ENCODE results near the gene C3orf38.

Gene C3orf38

DNA sequence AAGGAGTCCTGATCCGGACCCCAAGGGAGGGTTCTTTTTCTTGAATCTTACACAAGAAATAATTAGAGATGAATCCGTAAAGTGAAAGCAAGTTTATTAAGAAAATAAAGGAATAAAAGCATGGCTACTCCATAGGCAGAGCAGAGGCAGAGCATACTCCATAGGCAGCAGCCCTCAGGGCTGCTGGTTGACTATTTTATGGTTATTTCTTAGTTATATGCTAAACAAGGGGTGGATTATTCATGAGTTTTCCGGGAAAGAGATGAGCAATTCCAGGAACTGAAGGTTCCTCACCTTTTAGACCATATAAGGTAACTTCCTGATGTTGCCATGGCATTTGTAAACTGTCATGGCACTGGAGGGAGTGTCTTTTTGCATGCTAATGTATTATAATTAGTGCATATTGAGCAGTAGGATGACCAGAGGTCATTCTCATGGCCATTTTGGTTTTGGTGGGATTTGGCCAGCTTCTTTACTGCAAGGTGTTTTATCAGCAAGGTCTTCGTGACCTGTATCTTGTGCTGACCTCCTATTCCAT is 42.2 kb downstream of the C3orf38 start:
- no peak overlapping the region for H3K4me3 ChIP-seq (ENCODE audit: low read length)

DNA sequence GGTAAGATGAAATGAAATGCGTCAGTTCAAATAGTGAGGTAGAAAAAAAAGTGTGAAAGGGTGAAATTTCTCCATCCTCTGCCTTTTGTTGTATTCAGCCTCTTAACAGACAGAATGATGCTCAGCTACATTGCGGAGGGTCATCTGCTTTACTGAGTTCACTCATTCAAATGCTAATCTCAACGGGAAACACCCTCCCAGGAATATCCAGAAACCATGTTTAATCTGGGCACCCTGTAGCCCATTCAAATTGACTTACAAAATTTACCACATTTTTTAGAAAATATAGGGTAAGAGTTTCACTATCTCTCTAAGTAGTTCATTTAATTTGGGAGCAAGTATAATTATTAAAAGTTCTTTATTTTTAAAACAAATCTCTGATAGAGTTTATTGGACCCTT is 42.9 kb downstream of the C3orf38 start:
- no peaks in the 10 kb centered on the region for H3K79me2 ChIP-seq (ENCODE audit: low read length)
- no peaks in the 10 kb centered on the region for H3K27me3 ChIP-seq (replicated peaks; ENCODE audit: insufficient read depth, low read length)
- H3K9me2 ChIP-seq (replicated peaks; ENCODE audit: insufficient read depth, low read length): no peaks in the 10 kb centered on the region
- H3K4me2 ChIP-seq (ENCODE audit: low read depth, low read length): no peak overlapping the region
- H3K4me3 ChIP-seq (ENCODE audit: low read length): no peak overlapping the region
- no peaks in the 10 kb centered on the region for H3F3A ChIP-seq (ENCODE audit: insufficient read depth, low read length)
- H3K9ac ChIP-seq (ENCODE audit: low read length): no peak overlapping the region
- no peak overlapping the region for H2AFZ ChIP-seq (ENCODE audit: low read length)
- no peak for DNase-seq
- TF ChIP-seq EZH2phosphoT487 (IDR thresholded peaks at IDR 0.05; ENCODE audit: low read length) (no peak), EZH2 (optimal IDR thresholded peaks at IDR 0.05; ENCODE audit: low read depth, low read length) (no peak)
- TF ChIP-seq, protein P1, sequence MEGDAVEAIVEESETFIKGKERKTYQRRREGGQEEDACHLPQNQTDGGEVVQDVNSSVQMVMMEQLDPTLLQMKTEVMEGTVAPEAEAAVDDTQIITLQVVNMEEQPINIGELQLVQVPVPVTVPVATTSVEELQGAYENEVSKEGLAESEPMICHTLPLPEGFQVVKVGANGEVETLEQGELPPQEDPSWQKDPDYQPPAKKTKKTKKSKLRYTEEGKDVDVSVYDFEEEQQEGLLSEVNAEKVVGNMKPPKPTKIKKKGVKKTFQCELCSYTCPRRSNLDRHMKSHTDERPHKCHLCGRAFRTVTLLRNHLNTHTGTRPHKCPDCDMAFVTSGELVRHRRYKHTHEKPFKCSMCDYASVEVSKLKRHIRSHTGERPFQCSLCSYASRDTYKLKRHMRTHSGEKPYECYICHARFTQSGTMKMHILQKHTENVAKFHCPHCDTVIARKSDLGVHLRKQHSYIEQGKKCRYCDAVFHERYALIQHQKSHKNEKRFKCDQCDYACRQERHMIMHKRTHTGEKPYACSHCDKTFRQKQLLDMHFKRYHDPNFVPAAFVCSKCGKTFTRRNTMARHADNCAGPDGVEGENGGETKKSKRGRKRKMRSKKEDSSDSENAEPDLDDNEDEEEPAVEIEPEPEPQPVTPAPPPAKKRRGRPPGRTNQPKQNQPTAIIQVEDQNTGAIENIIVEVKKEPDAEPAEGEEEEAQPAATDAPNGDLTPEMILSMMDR (IDR thresholded peaks at IDR 0.05; ENCODE audit: low read length): no peak
- no peaks in the 10 kb centered on the region for H3K4me1 ChIP-seq (ENCODE audit: low read length)
- no peaks in the 10 kb centered on the region for H3K36me3 ChIP-seq (replicated peaks; ENCODE audit: insufficient read depth, low read length)
- no peaks in the 10 kb centered on the region for H4K20me1 ChIP-seq (ENCODE audit: insufficient read depth, low read length)
- H3K9me3 ChIP-seq (replicated peaks; ENCODE audit: insufficient read depth, low read length): no peaks in the 10 kb centered on the region
- no peak overlapping the region for H3K27ac ChIP-seq (ENCODE audit: low read length)

More for the DNA sequence above, 42.2 kb downstream of the C3orf38 start:
- no peaks in the 10 kb centered on the region for H3K4me1 ChIP-seq (ENCODE audit: low read length)
- TF ChIP-seq, protein P1 (IDR thresholded peaks at IDR 0.05; ENCODE audit: low read length): no peak
- TF ChIP-seq EZH2phosphoT487 (IDR thresholded peaks at IDR 0.05; ENCODE audit: low read length): no peak
- TF ChIP-seq EZH2 (optimal IDR thresholded peaks at IDR 0.05; ENCODE audit: low read depth, low read length): no peak
- H2AFZ ChIP-seq (ENCODE audit: low read length): no peak overlapping the region
- H3K4me2 ChIP-seq (ENCODE audit: low read depth, low read length): no peak overlapping the region
- H3K27ac ChIP-seq (ENCODE audit: low read length): no peak overlapping the region
- no peaks in the 10 kb centered on the region for H3K9me2 ChIP-seq (replicated peaks; ENCODE audit: insufficient read depth, low read length)
- no peaks in the 10 kb centered on the region for H3K27me3 ChIP-seq (replicated peaks; ENCODE audit: insufficient read depth, low read length)
- no peaks in the 10 kb centered on the region for H3K36me3 ChIP-seq (replicated peaks; ENCODE audit: insufficient read depth, low read length)
- H4K20me1 ChIP-seq (ENCODE audit: insufficient read depth, low read length): no peaks in the 10 kb centered on the region
- no peaks in the 10 kb centered on the region for H3F3A ChIP-seq (ENCODE audit: insufficient read depth, low read length)
- DNase-seq: no peak
- H3K9me3 ChIP-seq (replicated peaks; ENCODE audit: insufficient read depth, low read length): no peaks in the 10 kb centered on the region
- H3K79me2 ChIP-seq (ENCODE audit: low read length): no peaks in the 10 kb centered on the region
- no peak overlapping the region for H3K9ac ChIP-seq (ENCODE audit: low read length)

DNA sequence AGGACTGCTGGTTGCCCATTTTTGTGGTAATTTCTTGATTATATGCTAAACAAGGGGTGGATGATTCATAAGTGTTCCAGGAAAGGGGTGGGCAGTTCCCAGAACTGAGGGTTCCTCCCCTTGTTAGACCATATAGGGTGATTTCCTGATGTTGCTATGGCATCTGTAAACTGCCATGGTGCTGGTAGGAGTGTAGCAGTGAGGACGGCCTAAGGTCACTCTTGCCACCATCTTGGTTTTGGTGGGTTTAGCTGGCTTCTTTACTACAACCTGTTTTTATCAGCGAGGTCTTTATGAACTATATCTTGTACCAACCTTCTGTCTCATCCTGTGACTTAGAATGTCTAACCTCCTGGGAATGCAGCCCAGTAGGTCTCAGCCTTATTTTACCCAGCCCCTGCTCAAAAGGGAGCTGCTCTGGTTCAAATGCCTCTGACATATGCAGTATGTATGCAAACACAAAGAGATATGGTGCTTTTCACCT is 46.2 kb downstream of the C3orf38 start:
- H3K4me3 ChIP-seq (ENCODE audit: low read length): no peak overlapping the region
- TF ChIP-seq, protein P1 (IDR thresholded peaks at IDR 0.05; ENCODE audit: low read length): no peak
- TF ChIP-seq EZH2phosphoT487 (IDR thresholded peaks at IDR 0.05; ENCODE audit: low read length) (no peak), EZH2 (optimal IDR thresholded peaks at IDR 0.05; ENCODE audit: low read depth, low read length) (no peak)
- no peaks in the 10 kb centered on the region for H4K20me1 ChIP-seq (ENCODE audit: insufficient read depth, low read length)
- H3K9me3 ChIP-seq (replicated peaks; ENCODE audit: insufficient read depth, low read length): no peaks in the 10 kb centered on the region
- H3K27ac ChIP-seq (ENCODE audit: low read length): no peak overlapping the region
- H3F3A ChIP-seq (ENCODE audit: insufficient read depth, low read length): no peaks in the 10 kb centered on the region
- H2AFZ ChIP-seq (ENCODE audit: low read length): no peak overlapping the region
- H3K4me2 ChIP-seq (ENCODE audit: low read depth, low read length): no peak overlapping the region
- no peaks in the 10 kb centered on the region for H3K9me2 ChIP-seq (replicated peaks; ENCODE audit: insufficient read depth, low read length)
- no peaks in the 10 kb centered on the region for H3K4me1 ChIP-seq (ENCODE audit: low read length)
- no peak overlapping the region for H3K9ac ChIP-seq (ENCODE audit: low read length)
- no peak for DNase-seq
- H3K79me2 ChIP-seq (ENCODE audit: low read length): no peaks in the 10 kb centered on the region
- H3K27me3 ChIP-seq (replicated peaks; ENCODE audit: insufficient read depth, low read length): no peaks in the 10 kb centered on the region
- H3K36me3 ChIP-seq (replicated peaks; ENCODE audit: insufficient read depth, low read length): no peaks in the 10 kb centered on the region

Data from MM.1S (cell line).